Mesenchymal stem cell (in vitro differentiated cells and primary cell): ENCODE measurements around the gene VPREB3. TPM values are rescaled to one million over a fixed set of nuclear protein-coding genes. Genes with fewer than 3 reads are reported as not detected.
A peak's percentile ranks its signal among the peaks of the same experiment; 100 is the strongest.

Experiments used
- DNase-seq: peaks from one replicate; pipeline ENCODE4 v3.0.0-alpha.2; 2013
- H2AFZ ChIP-seq: one replicate; pipeline ENCODE4 v1.6.1; 2013; ENCODE audit warnings: low read depth, mild to moderate bottlenecking, control low read depth, inconsistent platforms, low read length, moderate library complexity
- H2AK5ac ChIP-seq: 2 replicates; pipeline ENCODE4 v1.6.1; 2013; ENCODE audit warnings: low read length, moderate library complexity, mild to moderate bottlenecking, inconsistent platforms; ENCODE audit not compliant: severe bottlenecking
- H2BK120ac ChIP-seq: one replicate; pipeline ENCODE4 v1.6.1; 2013; ENCODE audit warnings: low read depth, mild to moderate bottlenecking, inconsistent platforms, low read length, moderate library complexity
- H2BK12ac ChIP-seq, 2 experiments: one replicate each; pipeline ENCODE4 v1.6.1; 2013; ENCODE audit warnings: inconsistent platforms in 2 of 2, low read length in 2 of 2, mild to moderate bottlenecking in 2 of 2, moderate library complexity in 2 of 2, control low read depth in 1 of 2
- H2BK15ac ChIP-seq: one replicate; pipeline ENCODE4 v1.6.1; 2013; ENCODE audit warnings: mild to moderate bottlenecking, low read depth, inconsistent platforms; ENCODE audit not compliant: poor library complexity, severe bottlenecking
- H2BK5ac ChIP-seq: 2 replicates; pipeline ENCODE4 v1.6.1; 2013; ENCODE audit warnings: low read depth, mild to moderate bottlenecking, low read length, control low read depth, inconsistent platforms; ENCODE audit not compliant: poor library complexity, severe bottlenecking
- H3K14ac ChIP-seq, 2 experiments: one replicate each; pipeline ENCODE4 v1.6.1; 2013; ENCODE audit warnings: inconsistent platforms in 2 of 2, low read length in 2 of 2, control low read depth in 1 of 2, mild to moderate bottlenecking in 1 of 2, moderate library complexity in 1 of 2
- H3K18ac ChIP-seq, 2 experiments: one replicate each; pipeline ENCODE4 v1.6.1; 2013; ENCODE audit warnings: inconsistent platforms in 2 of 2, low read length in 2 of 2, control low read depth in 1 of 2, low read depth in 1 of 2, mild to moderate bottlenecking in 1 of 2
- H3K23ac ChIP-seq, 2 experiments: one replicate each; pipeline ENCODE4 v1.6.1; 2013; ENCODE audit warnings: inconsistent platforms in 2 of 2, low read length in 2 of 2, mild to moderate bottlenecking in 2 of 2, moderate library complexity in 2 of 2, control low read depth in 1 of 2
- H3K27ac ChIP-seq: 2 replicates; pipeline ENCODE4 v1.5.1; 2013; ENCODE audit warnings: mild to moderate bottlenecking, moderate library complexity, low read length, control low read depth, inconsistent platforms; ENCODE audit not compliant: poor library complexity, severe bottlenecking
- H3K27me3 ChIP-seq, 2 experiments: 2 replicates each; pipeline versions ENCODE4 v1.6.1 to v1.7.0; 2013; ENCODE audit warnings: low read length in 2 of 2, mild to moderate bottlenecking in 2 of 2, moderate library complexity in 2 of 2, control low read depth in 1 of 2, inconsistent platforms in 1 of 2; ENCODE audit not compliant: control insufficient read depth in 1 of 2, insufficient read depth in 1 of 2
- H3K36me3 ChIP-seq, 2 experiments: 2 replicates each; pipeline versions ENCODE4 v1.6.1 to v1.7.0; 2013; ENCODE audit warnings: low read length in 2 of 2, control low read depth in 1 of 2, inconsistent platforms in 1 of 2, low read depth in 1 of 2, mild to moderate bottlenecking in 1 of 2; ENCODE audit not compliant: insufficient read depth in 2 of 2, control insufficient read depth in 1 of 2
- H3K4ac ChIP-seq, 2 experiments: one replicate each; pipeline ENCODE4 v1.6.1; 2013; ENCODE audit warnings: inconsistent platforms in 2 of 2, low read length in 2 of 2, mild to moderate bottlenecking in 2 of 2, moderate library complexity in 2 of 2, control low read depth in 1 of 2, low read depth in 1 of 2
- H3K4me1 ChIP-seq: 2 replicates; pipeline ENCODE4 v1.6.1; 2013; ENCODE audit warnings: low read depth, low read length, control low read depth; ENCODE audit not compliant: control insufficient read depth, insufficient read depth
- H3K4me2 ChIP-seq: 2 replicates; pipeline ENCODE4 v1.6.1; 2013; ENCODE audit warnings: low read length, mild to moderate bottlenecking, inconsistent platforms; ENCODE audit not compliant: poor library complexity, severe bottlenecking
- H3K4me3 ChIP-seq, 2 experiments: 2 replicates each; pipeline versions ENCODE4 v1.5.1 to v1.7.0; 2013; ENCODE audit warnings: low read length in 2 of 2, mild to moderate bottlenecking in 2 of 2, control low read depth in 1 of 2, low read depth in 1 of 2; ENCODE audit not compliant: insufficient read depth in 1 of 2
- H3K79me1 ChIP-seq: replicated peaks from 2 replicates; pipeline ENCODE4 v1.6.1; 2013; ENCODE audit warnings: mild to moderate bottlenecking, control low read depth, low read length, inconsistent platforms; ENCODE audit not compliant: poor library complexity, severe bottlenecking
- H3K9ac ChIP-seq: 2 replicates; pipeline ENCODE4 v1.7.0; 2013; ENCODE audit warnings: mild to moderate bottlenecking, low read length, moderate library complexity
- H3K9me3 ChIP-seq: 2 replicates; pipeline ENCODE4 v1.7.0; 2013; ENCODE audit warnings: mild to moderate bottlenecking, low read length; ENCODE audit not compliant: control insufficient read depth
- H4K8ac ChIP-seq: one replicate; pipeline ENCODE4 v1.6.1; 2013; ENCODE audit warnings: inconsistent platforms, mild to moderate bottlenecking, low read length, moderate library complexity
- H4K91ac ChIP-seq: one replicate; pipeline ENCODE4 v1.6.1; 2013; ENCODE audit warnings: mild to moderate bottlenecking, low read length, inconsistent platforms
- WGBS: methylation state at CpG from one replicate; pipeline ENCODE4 v1.1.7; 2013; ENCODE audit warnings: mixed read lengths; 5-methylcytosine and 5-hydroxymethylcytosine counted together
- polyA plus RNA-seq, 2 experiments: library from polyadenylated mRNA; stranded (reverse); fragments of 200-250 nt; gene quantifications; one replicate each; pipeline ENCODE4 v1.2.3, GENCODE V29; 2013

VPREB3 gene, protein sequence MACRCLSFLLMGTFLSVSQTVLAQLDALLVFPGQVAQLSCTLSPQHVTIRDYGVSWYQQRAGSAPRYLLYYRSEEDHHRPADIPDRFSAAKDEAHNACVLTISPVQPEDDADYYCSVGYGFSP
- 0.68 TPM for polyA plus RNA-seq (2013, experiment 1 of 2)
- polyA plus RNA-seq (2013, experiment 2 of 2): 0.52 TPM

DNA sequence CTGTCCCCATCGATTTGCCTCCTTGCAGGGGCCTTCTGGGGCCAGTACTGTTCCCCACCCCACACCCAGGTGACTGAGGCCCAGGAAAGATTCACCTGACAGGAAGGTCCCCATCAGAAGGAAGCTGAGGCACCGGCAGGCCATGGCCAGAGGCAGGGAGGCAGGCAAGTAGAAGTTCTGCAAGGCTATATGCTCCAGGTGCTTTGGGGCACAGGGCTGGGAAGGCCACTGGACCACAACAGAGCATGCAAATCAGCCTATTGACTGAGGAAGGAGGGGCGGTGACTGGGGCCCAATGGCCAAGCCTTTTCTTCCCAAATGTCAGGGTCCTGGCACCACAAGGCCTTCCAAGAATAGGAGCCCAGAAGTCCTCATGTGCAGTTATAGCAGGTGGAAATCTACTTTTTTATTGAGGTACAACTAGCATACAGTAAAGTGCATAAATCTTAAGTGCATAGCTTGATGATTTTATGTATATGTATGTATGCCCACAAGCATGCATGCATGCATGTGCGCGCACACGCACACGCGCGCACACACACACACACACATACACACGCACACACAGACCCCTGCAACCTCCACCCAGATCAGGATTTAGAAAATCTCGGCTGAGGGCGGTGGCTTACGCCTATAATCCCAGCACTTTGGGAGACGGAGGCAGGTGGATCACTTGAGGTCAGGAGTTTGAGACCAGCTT lies at the start of gene VPREB3:
Gene VPREB3, minus strand, starts transcription at position 206 of the 700 bp plus-strand sequence. Its CDS starts 62 bp downstream, at position 144.
- no peak within 1 kb of the TSS for H3K18ac ChIP-seq
- H2BK120ac ChIP-seq: no peak within 1 kb of the TSS
- H3K23ac ChIP-seq: no peak within 1 kb of the TSS
- no peak within 1 kb of the TSS for H3K14ac ChIP-seq
- H3K4me3 ChIP-seq: no peak within 1 kb of the TSS
- WGBS: 96% methylated on average over 13 of the region's 14 CpGs
- H3K4me2 ChIP-seq: no peak within 1 kb of the TSS
- no peak within 1 kb of the TSS for H3K4ac ChIP-seq
- peaks cover 10% of the 10 kb centered on the region for H3K79me1 ChIP-seq
- H2BK15ac ChIP-seq: no peak within 1 kb of the TSS
- H3K36me3 ChIP-seq: no peaks in the 10 kb centered on the region
- H2AK5ac ChIP-seq: no peak within 1 kb of the TSS
- no peak within 1 kb of the TSS for H4K8ac ChIP-seq
- peaks cover 8% of the 10 kb centered on the region for H3K4me1 ChIP-seq
- DNase-seq: no peak
- H3K9me3 ChIP-seq: no peaks in the 10 kb centered on the region
- no peak within 1 kb of the TSS for H2AFZ ChIP-seq
- H4K91ac ChIP-seq: no peak within 1 kb of the TSS
- H2BK5ac ChIP-seq: no peak within 1 kb of the TSS
- H2BK12ac ChIP-seq: no peak within 1 kb of the TSS
- no peak within 1 kb of the TSS for H3K27ac ChIP-seq
- no peak within 1 kb of the TSS for H3K9ac ChIP-seq
- H3K27me3 ChIP-seq: peaks cover 0 to 5% of the 10 kb centered on the region in 2 experiments

DNA sequence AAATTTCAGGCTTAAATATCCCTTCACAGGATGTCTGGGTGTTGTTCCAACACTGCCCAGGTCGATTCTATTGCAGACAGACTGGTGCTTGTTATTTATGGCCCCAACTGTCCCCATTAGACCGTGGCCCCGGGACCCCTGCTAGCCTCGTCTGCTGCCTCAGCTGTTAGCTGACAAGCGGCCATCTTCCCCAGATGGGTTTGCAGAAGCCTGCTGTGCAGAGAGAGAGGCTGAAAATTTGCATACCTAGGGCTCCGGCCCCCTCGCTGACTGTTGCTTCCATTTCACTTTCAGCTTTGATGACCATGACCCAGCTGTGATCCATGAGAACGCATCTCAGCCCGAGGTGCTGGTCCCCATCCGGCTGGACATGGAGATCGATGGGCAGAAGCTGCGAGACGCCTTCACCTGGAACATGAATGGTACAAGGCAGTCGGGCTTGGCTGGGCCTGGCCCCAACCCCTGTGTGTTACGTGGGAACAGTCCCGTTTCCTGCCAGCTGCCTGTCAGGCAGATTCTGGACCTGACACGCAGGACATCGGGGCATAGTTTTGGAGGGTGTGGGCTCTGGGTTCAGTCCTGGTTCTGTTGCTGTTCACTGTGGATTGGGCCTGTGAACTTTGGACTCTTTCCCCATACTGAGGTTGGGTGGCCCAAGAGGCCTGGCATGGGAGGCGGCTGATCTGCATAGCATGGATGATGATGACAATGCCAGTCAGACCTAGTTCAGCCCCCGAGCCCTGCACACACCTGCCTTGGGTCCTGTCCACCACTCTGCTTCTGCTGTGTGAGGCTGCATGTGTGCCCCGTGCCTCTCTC lies 49.0 kb upstream of the VPREB3 start:
- Histone ChIP-seq H3K9ac (no peak overlapping the region), H3K27ac (no peak overlapping the region), H2AK5ac (no peak overlapping the region), H3K4me3 (no peak overlapping the region), H3K18ac (no peak overlapping the region), H2BK15ac (no peak overlapping the region), H3K4ac (no peak overlapping the region), H2BK120ac (no peak overlapping the region), H3K4me2 (no peak overlapping the region), H3K23ac (no peak overlapping the region), H3K36me3 (peaks cover 74 to 78% of the 10 kb centered on the region in 2 experiments), H3K27me3 (no peaks in the 10 kb centered on the region), H3K9me3 (no peaks in the 10 kb centered on the region), H3K4me1 (no peaks in the 10 kb centered on the region), H2BK5ac (no peak overlapping the region), H2BK12ac (no peak overlapping the region), H2AFZ (no peak overlapping the region), H3K79me1 (peaks cover 48% of the 10 kb centered on the region), H4K8ac (no peak overlapping the region), H3K14ac (no peak overlapping the region), H4K91ac (no peak overlapping the region)
- DNase-seq: no peak
- WGBS: 84% methylated on average over 21 of the region's 21 CpGs

DNA sequence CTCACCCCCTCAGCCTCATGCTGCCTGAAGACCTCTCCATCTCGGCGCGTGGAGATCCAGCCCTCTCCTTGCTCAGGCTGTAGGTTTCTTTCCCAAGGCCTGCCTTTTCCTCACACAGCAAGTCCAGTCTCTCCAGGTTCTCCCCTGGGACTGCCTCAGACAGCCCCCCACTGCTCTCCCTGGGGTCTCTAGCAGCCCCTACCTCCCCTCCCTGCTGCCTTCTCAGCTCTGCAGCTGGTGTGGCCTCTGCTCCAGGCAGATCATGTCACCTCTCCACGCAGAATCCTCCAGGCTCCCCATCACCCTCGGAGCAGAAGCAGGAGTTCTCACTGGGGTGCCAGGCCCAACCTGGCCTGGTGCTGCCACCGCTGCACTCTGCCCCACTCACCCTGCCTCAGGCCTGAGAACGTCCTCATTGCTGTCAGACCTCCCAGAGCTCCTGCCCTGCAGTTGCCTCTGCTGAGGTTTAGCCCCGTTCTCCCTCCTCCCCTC lies 47.7 kb upstream of the VPREB3 start:
- no peak overlapping the region for H3K18ac ChIP-seq
- H3K9me3 ChIP-seq: no peaks in the 10 kb centered on the region
- H4K8ac ChIP-seq: no peak overlapping the region
- 99% methylated on average over 8 of the region's 8 CpGs for WGBS
- H2BK12ac ChIP-seq: no peak overlapping the region
- peak overlapping the region in 1 of 2 experiments; percentile 28 for H3K14ac ChIP-seq
- no peak overlapping the region for H3K23ac ChIP-seq
- no peak overlapping the region for H2BK5ac ChIP-seq
- DNase-seq: no peak
- H3K27ac ChIP-seq: no peak overlapping the region
- peaks cover 76 to 80% of the 10 kb centered on the region in 2 experiments for H3K36me3 ChIP-seq
- H2BK15ac ChIP-seq: no peak overlapping the region
- H3K4ac ChIP-seq: no peak overlapping the region
- no peak overlapping the region for H2AK5ac ChIP-seq
- H3K27me3 ChIP-seq: no peaks in the 10 kb centered on the region
- no peak overlapping the region for H2AFZ ChIP-seq
- H2BK120ac ChIP-seq: no peak overlapping the region
- peaks cover 48% of the 10 kb centered on the region for H3K79me1 ChIP-seq
- no peak overlapping the region for H3K9ac ChIP-seq
- H3K4me3 ChIP-seq: peak overlapping the region in 1 of 2 experiments; percentile 23
- H3K4me2 ChIP-seq: no peak overlapping the region
- no peaks in the 10 kb centered on the region for H3K4me1 ChIP-seq
- H4K91ac ChIP-seq: no peak overlapping the region
